ENCODE measurements around the gene ASPG. TPM values are rescaled to one million over a fixed set of nuclear protein-coding genes. Genes with fewer than 3 reads are reported as not detected.

The ASPG gene
- total RNA-seq, 4 donors from 2014 or later: 0.33 to 0.75 (median 0.45) TPM; not detected in 1

DNA sequence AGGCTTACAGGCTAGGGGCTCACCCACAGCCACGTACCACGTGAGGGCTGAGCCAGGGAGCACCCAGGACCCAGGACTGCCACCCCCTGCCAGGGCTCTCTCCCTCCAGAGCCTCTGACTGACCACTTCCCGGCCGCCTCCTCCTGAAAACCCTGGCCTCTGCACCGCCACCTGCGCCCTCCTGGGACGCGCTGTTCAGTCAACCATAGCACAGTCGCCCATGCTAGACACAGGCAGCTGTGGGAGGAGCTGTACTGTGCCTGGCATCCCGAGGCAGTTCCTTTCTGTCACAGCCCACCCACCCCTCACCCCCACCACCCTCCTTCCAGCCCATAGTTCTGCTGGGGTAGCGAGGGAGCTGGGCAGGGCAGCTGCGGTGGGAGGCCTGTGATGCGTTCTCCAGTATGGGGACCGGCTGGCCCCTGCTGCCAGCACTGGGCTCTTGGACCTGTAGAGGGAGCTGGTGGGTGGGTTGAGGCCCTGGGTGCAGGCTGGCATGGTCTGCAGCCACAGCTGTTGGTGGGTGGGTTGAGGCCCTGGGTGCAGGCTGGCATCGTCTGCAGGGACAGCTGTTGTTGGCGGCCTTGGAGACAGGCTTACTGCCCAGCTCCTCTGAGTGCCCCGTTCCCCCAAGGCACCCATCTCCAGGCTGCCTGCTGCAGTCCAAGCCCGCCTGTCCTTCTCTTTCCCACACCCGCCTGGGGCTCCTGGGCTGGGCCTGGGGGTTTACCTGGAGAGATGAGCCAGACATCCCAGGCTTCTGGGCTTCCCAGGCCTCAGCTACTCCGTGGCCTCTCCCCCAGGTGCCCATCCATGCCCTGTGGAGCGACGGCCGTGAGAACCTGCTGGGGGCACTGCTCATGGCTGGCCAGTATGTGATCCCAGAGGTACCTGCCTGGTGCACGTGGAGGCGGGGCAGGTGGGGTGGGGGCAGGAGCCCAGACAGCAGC is 11.5 kb downstream of the ASPG start:
- H3K27ac ChIP-seq (replicated peaks in 1 of 4): no peak overlapping the region
- 94% methylated on average over 10 of the region's 25 CpGs for WGBS
- intact Hi-C loops (cut with DNase I): loop anchor here (10.0 kb wide), 1 partner anchor 468 kb away; no protein-coding TSS in a partner anchor
- H3K4me1 ChIP-seq: peaks cover 0 to 6% (median 2%) of the 10 kb centered on the region in 4 donors
- H3K4me3 ChIP-seq: no peak overlapping the region
- peaks cover 0 to 43% (median 6%) of the 10 kb centered on the region in 4 donors for H3K27me3 ChIP-seq
- peaks cover 0 to 4% (median 0%) of the 10 kb centered on the region in 4 donors for H3K36me3 ChIP-seq
- TF ChIP-seq EP300 (IDR thresholded peaks at IDR 0.05) (no peak), POLR2AphosphoS5 (IDR thresholded peaks at IDR 0.05) (no peak), POLR2A (IDR thresholded peaks at IDR 0.05; ENCODE audit: low read depth) (no peak)
- TF ChIP-seq, protein P1, sequence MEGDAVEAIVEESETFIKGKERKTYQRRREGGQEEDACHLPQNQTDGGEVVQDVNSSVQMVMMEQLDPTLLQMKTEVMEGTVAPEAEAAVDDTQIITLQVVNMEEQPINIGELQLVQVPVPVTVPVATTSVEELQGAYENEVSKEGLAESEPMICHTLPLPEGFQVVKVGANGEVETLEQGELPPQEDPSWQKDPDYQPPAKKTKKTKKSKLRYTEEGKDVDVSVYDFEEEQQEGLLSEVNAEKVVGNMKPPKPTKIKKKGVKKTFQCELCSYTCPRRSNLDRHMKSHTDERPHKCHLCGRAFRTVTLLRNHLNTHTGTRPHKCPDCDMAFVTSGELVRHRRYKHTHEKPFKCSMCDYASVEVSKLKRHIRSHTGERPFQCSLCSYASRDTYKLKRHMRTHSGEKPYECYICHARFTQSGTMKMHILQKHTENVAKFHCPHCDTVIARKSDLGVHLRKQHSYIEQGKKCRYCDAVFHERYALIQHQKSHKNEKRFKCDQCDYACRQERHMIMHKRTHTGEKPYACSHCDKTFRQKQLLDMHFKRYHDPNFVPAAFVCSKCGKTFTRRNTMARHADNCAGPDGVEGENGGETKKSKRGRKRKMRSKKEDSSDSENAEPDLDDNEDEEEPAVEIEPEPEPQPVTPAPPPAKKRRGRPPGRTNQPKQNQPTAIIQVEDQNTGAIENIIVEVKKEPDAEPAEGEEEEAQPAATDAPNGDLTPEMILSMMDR (IDR thresholded peaks at IDR 0.05): no peak
- no peak for DNase-seq (ENCODE audit: extremely low spot score)
- H3K9me3 ChIP-seq: no peaks in the 10 kb centered on the region

DNA sequence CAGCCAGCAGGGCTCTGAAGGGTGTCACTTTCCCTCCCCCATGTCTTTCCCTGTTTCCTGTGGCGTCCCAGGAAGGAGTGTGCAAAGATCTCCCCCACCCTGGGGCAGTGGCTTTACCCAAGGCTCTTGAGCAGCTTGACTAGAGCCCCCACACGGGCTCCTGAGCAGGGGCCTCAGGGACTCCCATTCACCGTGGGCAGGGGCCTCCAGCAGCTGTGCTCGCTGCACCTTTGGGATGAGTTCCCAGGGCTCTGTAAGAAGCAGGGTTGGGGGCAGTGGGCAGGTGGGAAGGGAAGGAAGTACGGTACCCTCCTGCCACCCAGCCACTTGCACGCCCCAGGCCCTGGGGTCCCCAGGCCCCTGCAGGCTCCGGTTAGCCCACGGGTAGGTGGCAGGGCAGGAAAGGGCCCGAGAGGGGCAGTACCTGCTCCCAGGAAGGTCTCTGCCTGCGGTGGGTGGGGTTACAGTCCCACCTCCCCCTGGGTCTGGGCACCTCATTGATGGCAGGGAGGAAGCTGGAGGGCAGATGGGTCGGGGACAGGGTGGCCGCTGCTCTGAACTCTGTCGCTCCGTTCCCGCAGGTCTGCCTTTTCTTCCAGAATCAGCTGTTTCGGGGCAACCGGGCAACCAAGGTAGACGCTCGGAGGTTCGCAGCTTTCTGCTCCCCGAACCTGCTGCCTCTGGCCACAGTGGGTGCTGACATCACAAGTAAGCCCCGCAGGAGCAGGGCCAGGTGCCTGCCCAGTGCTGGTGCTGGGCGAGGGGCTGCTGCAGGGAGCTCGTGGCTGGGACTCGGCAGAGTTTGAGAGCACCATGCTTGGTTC is 13.0 kb downstream of the ASPG start:
- H3K9me3 ChIP-seq: no peaks in the 10 kb centered on the region
- WGBS: 89% methylated on average over 15 of the region's 25 CpGs

DNA sequence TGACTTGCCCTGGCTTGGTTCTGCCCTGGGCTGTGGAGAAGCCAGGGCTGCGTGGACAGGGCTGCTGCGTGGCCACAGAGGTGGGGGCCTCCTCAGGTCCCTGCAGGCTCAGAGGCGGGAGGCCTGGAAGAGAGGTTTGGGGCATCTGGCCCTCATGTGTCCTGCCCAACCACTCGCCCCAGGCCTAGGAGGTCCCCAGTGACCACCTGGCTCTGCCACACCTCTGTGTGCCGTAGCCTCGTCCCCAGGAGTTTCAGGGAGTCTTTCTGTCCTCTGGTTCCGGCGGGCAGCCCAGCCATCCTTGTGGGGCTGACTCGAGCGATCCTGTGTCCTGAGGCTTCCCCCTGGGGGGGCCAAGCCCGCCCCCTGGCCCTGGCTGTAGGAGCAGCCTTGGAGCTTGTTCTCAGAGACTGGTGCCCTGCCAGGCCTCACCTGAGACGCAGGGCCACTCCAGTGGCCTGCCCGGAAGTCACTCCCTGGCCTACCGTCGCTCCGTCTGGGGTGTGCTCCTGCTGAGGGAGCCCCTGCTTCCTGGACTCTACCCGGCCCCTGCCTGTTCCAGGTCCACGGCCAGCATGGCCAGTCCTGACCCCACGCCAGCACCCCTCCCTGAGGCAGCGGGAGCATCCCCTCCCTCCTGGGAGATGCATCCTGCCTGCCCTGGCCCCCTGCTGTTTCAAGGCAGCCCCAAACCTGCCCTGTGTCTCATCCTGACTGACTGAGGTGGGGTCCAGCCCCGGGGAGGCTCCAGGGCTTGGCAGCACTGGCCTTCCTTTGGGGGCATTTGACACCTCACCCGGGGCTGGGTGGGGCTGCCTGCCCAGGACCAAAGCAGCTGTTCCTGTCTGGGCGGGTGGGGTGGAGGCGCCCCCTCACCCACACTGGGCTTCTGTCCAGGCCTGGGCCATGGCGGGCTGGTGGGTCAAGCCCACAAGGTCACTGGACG is 13.9 kb downstream of the ASPG start:
- no peak for DNase-seq (ENCODE audit: extremely low spot score)
- Histone ChIP-seq H3K4me1 (peaks cover 0 to 5% (median 2%) of the 10 kb centered on the region in 4 donors), H3K4me3 (no peak overlapping the region), H3K36me3 (peaks cover 0 to 4% (median 0%) of the 10 kb centered on the region in 4 donors), H3K27ac (replicated peaks in 1 of 4) (no peak overlapping the region), H3K27me3 (peaks cover 0 to 24% (median 4%) of the 10 kb centered on the region in 4 donors), H3K9me3 (no peaks in the 10 kb centered on the region)
- WGBS: 74% methylated on average over 14 of the region's 26 CpGs
- TF ChIP-seq POLR2AphosphoS5 (IDR thresholded peaks at IDR 0.05) (no peak), POLR2A (IDR thresholded peaks at IDR 0.05; ENCODE audit: low read depth) (no peak), EP300 (IDR thresholded peaks at IDR 0.05) (no peak)
- intact Hi-C loops (cut with DNase I): loop anchor here (10.0 kb wide), 1 partner anchor 465 kb away; no protein-coding TSS in a partner anchor

More for the DNA sequence above, 13.0 kb downstream of the ASPG start:
- intact Hi-C loops (cut with DNase I): loop anchor here (10.0 kb wide), 1 partner anchor 466 kb away; no protein-coding TSS in a partner anchor
- no peak overlapping the region for H3K27ac ChIP-seq (replicated peaks in 1 of 4)
- no peak overlapping the region for H3K4me3 ChIP-seq
- H3K36me3 ChIP-seq: peaks cover 0 to 4% (median 0%) of the 10 kb centered on the region in 4 donors
- H3K4me1 ChIP-seq: peaks cover 0 to 6% (median 2%) of the 10 kb centered on the region in 4 donors
- peaks cover 0 to 33% (median 6%) of the 10 kb centered on the region in 4 donors for H3K27me3 ChIP-seq
- DNase-seq (ENCODE audit: extremely low spot score): no peak
- TF ChIP-seq, protein P1 (IDR thresholded peaks at IDR 0.05): no peak
- TF ChIP-seq POLR2A (IDR thresholded peaks at IDR 0.05; ENCODE audit: low read depth) (no peak), EP300 (IDR thresholded peaks at IDR 0.05) (no peak)

DNA sequence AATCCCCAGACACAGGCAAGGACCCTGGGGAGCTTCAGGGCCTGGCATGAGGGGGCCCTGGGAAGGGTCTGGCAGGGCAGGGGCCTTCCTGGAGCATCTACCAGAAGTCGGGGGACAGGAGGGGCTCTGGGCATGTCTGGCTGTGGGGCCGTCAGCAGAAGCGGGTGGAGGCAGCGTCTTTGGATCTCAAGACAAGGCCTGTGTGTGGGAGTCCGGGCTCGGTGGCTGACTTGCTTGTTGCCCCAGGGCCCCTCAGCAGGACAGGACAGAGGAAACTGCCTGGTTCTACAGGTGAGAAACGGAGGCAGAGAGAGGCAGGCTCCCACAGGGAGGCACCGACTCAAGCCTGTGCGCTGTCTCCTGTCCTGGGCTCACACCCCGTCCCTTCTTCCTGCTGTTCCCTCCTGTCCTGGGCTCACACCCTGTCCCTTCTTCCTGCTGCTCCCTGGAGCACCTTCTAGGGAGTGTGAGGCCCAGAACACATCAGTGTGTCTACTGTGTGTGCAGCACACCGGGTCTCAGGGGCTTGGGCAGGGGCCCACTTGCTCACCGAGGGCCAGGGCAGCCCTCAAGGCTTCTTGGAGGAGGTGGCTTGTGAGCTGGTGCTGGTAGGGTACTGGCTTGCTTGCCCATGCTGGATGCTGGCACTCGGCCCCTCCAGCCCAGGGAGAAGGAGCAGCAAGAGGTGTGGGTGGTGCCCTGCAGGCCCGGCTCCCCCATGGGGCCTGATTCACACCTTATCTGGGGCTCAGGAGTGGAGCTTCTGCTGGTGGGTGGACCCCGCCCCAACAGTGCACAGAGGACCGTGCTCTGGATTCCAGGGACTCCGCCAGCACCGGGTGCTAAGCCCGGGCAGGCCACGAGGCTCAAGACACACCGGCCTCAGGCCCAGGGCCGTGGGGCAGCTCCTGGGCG is 14.9 kb downstream of the ASPG start:
- Histone ChIP-seq H3K36me3 (peaks cover 0 to 4% (median 0%) of the 10 kb centered on the region in 4 donors), H3K27me3 (peaks cover 0 to 14% (median 0%) of the 10 kb centered on the region in 4 donors), H3K4me1 (no peaks in the 10 kb centered on the region), H3K4me3 (no peak overlapping the region), H3K27ac (replicated peaks in 1 of 4) (no peak overlapping the region), H3K9me3 (no peaks in the 10 kb centered on the region)
- TF ChIP-seq, protein P1 (IDR thresholded peaks at IDR 0.05): no peak
- TF ChIP-seq POLR2A (IDR thresholded peaks at IDR 0.05; ENCODE audit: low read depth) (no peak), EP300 (IDR thresholded peaks at IDR 0.05) (no peak), POLR2AphosphoS5 (IDR thresholded peaks at IDR 0.05) (no peak)
- DNase-seq (ENCODE audit: extremely low spot score): no peak
- intact Hi-C loops (cut with DNase I): no loop called here
- WGBS: 85% methylated on average over 12 of the region's 23 CpGs
